ENCODE measurements around the gene PLEKHM1.

Gene PLEKHM1

DNA sequence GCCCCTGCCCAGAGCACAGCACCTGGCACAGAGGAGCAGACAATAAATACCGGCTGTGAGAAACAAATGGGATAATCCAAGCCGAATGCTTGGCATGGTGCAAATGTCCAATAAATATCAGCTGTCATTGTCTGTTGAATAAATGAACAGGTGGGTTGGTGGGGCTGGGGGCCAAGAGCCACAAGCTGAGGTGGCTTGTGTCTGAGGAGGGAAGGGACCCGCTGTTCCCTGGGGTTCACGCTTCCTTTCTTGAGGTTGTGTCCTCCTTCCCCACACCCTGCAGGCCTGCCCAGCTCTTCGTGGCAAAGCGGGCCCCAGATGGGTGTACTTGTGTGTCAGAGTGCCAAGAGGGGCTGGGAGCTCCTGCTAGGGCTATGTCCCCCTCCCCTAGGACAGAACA is 96.4 kb downstream of the PLEKHM1 start:
- TF ChIP-seq, protein P1, sequence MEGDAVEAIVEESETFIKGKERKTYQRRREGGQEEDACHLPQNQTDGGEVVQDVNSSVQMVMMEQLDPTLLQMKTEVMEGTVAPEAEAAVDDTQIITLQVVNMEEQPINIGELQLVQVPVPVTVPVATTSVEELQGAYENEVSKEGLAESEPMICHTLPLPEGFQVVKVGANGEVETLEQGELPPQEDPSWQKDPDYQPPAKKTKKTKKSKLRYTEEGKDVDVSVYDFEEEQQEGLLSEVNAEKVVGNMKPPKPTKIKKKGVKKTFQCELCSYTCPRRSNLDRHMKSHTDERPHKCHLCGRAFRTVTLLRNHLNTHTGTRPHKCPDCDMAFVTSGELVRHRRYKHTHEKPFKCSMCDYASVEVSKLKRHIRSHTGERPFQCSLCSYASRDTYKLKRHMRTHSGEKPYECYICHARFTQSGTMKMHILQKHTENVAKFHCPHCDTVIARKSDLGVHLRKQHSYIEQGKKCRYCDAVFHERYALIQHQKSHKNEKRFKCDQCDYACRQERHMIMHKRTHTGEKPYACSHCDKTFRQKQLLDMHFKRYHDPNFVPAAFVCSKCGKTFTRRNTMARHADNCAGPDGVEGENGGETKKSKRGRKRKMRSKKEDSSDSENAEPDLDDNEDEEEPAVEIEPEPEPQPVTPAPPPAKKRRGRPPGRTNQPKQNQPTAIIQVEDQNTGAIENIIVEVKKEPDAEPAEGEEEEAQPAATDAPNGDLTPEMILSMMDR (IDR thresholded peaks at IDR 0.05; ENCODE audit: low read depth, low read length, missing control alignments): no peak
- DNase-seq (ENCODE audit: low read depth): no peak
- H3K4me3 ChIP-seq (ENCODE audit: low read depth, low read length): no peak overlapping the region

DNA sequence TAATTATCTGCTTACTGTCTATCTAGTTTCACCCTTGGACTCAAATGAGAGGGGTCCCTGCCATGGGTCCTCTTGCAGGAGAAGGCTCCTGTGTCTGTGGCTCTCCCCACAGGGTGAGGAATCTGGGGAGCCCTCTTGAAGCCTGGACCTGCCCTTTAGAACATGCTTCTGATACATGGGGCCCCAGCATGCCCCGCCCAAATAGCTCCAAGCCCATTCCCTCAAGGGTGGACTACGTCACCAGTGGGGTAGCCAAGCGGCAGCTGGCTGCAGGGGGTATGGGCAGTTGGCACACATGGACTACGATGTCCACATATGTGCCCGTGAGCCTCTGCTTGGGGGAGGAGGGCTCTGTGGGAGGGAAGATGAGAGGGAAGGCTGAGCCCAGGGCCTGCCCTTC is 97.1 kb downstream of the PLEKHM1 start:
- DNase-seq (ENCODE audit: low read depth): no peak
- TF ChIP-seq, protein P1 (IDR thresholded peaks at IDR 0.05; ENCODE audit: low read depth, low read length, missing control alignments): no peak
- H3K4me3 ChIP-seq (ENCODE audit: low read depth, low read length): no peak overlapping the region

DNA sequence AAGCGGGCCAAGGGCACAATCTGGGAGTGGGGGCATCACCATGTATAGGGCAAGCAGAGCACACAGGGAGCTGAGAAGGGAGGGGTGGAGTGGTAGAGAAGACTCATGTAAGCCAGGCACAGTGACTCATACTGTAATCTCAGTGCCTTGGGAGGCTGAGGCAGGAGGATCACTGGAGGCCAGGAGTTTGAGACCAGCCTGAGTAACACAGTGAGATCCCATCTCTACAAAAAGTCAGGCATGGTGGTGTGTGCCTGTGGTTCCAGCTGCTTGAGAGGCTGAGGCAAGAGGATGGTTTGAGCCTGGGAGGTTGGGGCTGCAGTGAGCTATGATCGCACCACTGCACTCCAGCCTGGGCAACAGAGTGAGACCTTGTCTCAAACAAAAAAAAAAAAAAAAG is 98.6 kb downstream of the PLEKHM1 start:
- TF ChIP-seq, protein P1 (IDR thresholded peaks at IDR 0.05; ENCODE audit: low read depth, low read length, missing control alignments): no peak
- no peak for DNase-seq (ENCODE audit: low read depth)

DNA sequence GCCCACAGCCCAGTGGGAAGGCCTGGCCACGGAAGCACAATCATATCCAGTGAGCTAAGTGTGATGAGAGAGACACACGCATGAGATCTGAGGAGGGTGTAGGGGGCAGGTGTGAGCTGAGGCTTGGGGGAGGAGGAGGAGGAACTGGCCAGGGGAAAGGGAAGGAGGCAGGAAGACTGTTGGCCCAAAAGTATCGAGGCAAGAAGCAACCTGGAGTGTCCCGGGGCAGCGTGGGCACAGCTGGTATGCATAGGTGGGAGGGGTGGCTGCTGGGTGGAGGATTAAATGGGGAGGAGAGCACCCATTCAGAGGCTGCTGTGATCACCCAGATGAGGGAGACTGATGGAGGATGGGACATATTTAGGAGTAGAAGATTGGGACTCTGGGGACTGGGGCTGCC is 99.2 kb downstream of the PLEKHM1 start:
- H3K4me3 ChIP-seq (ENCODE audit: low read depth, low read length): no peak overlapping the region
- DNase-seq (ENCODE audit: low read depth): no peak
- TF ChIP-seq, protein P1 (IDR thresholded peaks at IDR 0.05; ENCODE audit: low read depth, low read length, missing control alignments): no peak

More for the DNA sequence above, 98.6 kb downstream of the PLEKHM1 start:
- H3K4me3 ChIP-seq (ENCODE audit: low read depth, low read length): no peak overlapping the region

DNA sequence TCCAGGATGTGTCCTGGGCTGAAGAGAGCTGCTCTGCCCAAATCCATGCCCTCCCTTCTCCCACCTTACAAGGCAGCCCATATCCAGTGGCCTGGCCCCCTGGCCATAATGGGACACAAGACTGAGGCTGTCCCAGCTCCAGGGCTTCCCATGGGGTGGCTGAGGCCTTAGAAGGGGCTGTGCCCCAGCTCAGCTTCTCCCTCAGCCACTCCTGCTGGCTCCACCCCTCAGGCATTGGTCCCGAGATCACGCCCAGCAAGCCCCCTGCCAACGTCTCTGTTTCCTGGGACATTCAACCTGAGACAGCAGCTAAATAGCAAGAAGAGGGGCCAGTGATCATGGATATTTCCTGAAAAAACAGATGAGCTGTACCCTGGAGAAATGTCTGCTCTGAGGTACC is 101.2 kb downstream of the PLEKHM1 start:
- no peak overlapping the region for H3K4me3 ChIP-seq (ENCODE audit: low read depth, low read length)
- DNase-seq (ENCODE audit: low read depth): no peak
- TF ChIP-seq, protein P1 (IDR thresholded peaks at IDR 0.05; ENCODE audit: low read depth, low read length, missing control alignments): no peak

DNA sequence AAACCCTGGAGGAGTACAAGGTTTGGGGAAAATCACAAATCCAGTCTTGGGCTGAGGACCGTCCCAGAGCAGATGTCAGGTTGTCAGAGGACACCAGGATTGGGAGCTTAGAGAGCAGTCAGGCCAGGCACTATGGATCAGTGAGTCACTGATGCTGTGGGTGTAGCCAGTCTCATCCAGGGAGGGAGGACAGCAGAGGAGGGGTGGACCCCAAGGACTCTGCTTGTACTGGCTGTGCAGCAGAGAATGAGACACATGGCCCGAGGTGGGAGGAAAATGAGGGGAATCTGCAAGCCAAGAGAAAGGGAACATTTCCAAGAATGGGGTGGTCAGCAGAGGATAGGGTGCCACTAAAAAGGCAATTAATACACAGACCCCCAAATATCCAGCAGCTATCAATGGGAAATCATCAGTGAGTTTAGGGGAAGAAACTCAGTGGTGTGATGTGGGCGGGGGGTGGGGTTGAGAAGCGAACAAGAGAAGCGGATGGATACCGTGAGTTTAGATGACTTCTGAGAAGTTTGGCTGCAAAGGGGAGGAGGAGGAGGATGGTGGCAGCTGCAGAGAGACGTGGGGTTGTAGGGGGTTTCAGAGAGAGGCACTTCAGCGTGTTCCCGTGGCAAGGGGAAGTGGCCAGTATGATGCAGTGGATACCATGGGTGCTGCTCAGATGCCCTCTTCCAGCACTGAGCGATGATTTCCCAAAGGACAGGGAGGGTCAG is 101.8 kb downstream of the PLEKHM1 start:
- TF ChIP-seq, protein P1 (IDR thresholded peaks at IDR 0.05; ENCODE audit: low read depth, low read length, missing control alignments): no peak
- no peak overlapping the region for H3K4me3 ChIP-seq (ENCODE audit: low read depth, low read length)
- no peak for DNase-seq (ENCODE audit: low read depth)

DNA sequence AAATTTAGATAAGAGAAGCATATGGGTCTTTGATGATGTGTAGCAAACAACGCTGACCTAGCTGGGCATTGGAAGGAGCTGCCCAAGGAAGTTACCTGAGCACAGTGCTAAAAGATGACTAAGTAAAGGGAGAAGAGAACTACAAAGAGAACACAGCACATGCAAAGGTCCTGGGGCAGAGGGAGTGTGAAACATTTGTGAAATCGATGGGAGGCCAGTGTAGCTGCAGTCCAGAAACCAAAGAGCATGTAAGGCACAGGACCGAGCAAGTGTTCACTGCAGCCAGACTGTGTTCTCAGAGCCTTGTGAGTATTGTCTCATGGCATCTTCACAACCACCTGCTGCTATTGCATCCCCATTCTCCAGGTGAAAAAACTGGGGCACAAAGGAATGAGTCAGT is 102.8 kb downstream of the PLEKHM1 start:
- TF ChIP-seq, protein P1 (IDR thresholded peaks at IDR 0.05; ENCODE audit: low read depth, low read length, missing control alignments): no peak
- no peak for DNase-seq (ENCODE audit: low read depth)
- H3K4me3 ChIP-seq (ENCODE audit: low read depth, low read length): no peak overlapping the region
